ENCODE results near the gene DBH. TPM values are rescaled to one million over a fixed set of nuclear protein-coding genes. Genes with fewer than 3 reads are reported as not detected.

DBH gene
- total RNA-seq, 2 experiments from 2014 or later: not detected

DNA sequence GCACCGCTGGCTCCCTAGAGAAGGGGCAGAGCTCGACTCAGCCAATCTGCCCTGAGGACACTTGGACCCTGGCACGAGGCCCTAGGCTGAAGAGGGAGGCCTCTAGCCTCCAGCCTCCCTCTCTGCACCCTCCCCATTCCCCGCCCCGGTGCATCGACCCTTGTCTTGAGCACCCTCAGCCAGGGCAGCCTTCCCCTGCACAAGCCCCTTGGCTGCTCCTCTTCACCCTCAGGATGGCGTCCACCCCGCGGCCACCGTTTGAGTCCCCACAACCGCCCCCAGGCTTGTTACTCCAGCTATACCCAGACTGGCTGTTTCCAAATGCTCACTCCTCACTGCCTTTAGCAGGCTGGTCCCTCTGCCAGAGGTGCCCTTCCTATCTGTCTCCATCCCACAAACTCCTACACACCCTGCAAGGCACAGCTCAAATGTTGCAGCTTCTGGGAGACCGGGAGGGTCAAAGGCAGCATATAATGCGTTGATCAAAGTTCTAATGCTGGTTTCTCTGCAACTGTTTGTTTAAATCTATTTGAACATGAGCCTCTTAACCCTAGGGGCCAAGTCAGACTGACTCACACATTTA, 20.5 kb upstream of the DBH start:
- BruUV-seq (replicated peaks): no TSS peak
- intact Hi-C loops (cut with micrococcal nuclease; ENCODE audit: unreplicated experiment): no loop called here
- no peak overlapping the region for H3K4me3 ChIP-seq (ENCODE audit: low read depth, low read length, poor library complexity, severe bottlenecking)
- CTCF ChIA-PET (ENCODE audit: unreplicated experiment): no interaction called here
- no peak overlapping the region for H3K27ac ChIP-seq (ENCODE audit: low read depth, low read length, poor library complexity, severe bottlenecking)
- H2AFZ ChIP-seq (ENCODE audit: low read length): no peak overlapping the region
- TF ChIP-seq, protein P1, sequence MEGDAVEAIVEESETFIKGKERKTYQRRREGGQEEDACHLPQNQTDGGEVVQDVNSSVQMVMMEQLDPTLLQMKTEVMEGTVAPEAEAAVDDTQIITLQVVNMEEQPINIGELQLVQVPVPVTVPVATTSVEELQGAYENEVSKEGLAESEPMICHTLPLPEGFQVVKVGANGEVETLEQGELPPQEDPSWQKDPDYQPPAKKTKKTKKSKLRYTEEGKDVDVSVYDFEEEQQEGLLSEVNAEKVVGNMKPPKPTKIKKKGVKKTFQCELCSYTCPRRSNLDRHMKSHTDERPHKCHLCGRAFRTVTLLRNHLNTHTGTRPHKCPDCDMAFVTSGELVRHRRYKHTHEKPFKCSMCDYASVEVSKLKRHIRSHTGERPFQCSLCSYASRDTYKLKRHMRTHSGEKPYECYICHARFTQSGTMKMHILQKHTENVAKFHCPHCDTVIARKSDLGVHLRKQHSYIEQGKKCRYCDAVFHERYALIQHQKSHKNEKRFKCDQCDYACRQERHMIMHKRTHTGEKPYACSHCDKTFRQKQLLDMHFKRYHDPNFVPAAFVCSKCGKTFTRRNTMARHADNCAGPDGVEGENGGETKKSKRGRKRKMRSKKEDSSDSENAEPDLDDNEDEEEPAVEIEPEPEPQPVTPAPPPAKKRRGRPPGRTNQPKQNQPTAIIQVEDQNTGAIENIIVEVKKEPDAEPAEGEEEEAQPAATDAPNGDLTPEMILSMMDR (conservative IDR thresholded peaks at IDR 0.05; ENCODE audit: low read length): no peak
- no peak for TF ChIP-seq EZH2phosphoT487 (IDR thresholded peaks at IDR 0.05; ENCODE audit: borderline replicate concordance, low read depth, low read length)
- no peaks in the 10 kb centered on the region for H3K9me2 ChIP-seq (ENCODE audit: insufficient read depth, low read length)
- DNase-seq (ENCODE audit: low spot score): no peak
- peaks cover 13% of the 10 kb centered on the region for H3K4me1 ChIP-seq (ENCODE audit: insufficient read depth, low read length, poor library complexity, severe bottlenecking)
- POLR2A ChIA-PET: no interaction called here
- H3K9me3 ChIP-seq (ENCODE audit: low read length): no peaks in the 10 kb centered on the region
- H3K79me2 ChIP-seq (ENCODE audit: insufficient read depth, low read depth, low read length): no peaks in the 10 kb centered on the region
- no peak overlapping the region for H3K4me2 ChIP-seq (ENCODE audit: low read length)
- no peaks in the 10 kb centered on the region for H3K36me3 ChIP-seq (ENCODE audit: insufficient read depth, low read length)
- H4K20me1 ChIP-seq (ENCODE audit: insufficient read depth, low read length): no peaks in the 10 kb centered on the region

DNA sequence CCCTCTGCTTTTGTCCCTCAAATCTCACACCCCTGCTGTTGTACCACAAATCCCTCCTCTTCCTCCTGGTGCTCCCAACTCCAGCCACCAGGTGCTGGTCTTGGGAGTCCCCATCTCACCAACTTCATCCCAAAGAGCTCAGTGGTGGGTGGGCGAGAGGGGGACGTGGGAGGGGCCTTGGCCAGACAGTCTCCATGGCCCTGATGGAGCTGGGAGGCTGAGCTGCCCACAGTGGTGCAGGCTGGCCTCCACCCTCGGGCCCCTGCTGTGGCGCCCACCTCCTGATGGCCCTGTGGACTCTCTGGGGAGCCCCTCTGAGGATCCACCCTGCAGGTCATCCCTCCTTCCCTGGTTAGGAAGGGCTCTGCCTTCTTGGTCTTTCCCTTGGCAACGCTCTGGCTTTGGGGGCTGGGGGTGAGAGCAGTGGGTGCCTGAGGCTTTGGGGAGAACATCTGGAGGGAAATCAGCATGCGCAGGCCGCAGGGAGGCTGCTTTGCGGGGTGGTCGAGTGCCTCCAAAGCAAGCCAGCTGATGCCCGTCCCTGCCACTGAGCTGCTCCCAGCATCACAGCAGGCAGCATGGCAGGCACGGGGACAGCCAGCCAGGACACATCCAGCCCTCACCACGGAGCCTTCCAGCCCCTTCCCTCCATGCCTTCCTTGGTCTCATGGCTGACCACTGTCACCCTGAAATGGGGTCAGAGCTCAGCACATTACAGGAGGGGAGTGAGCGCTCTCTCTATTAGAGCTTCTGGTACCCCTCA, 19.3 kb upstream of the DBH start:
- Histone ChIP-seq H3K36me3 (ENCODE audit: insufficient read depth, low read length) (no peaks in the 10 kb centered on the region), H3K27ac (ENCODE audit: low read depth, low read length, poor library complexity, severe bottlenecking) (no peak overlapping the region), H4K20me1 (ENCODE audit: insufficient read depth, low read length) (no peaks in the 10 kb centered on the region), H3K4me1 (ENCODE audit: insufficient read depth, low read length, poor library complexity, severe bottlenecking) (peaks cover 13% of the 10 kb centered on the region), H3K9me3 (ENCODE audit: low read length) (no peaks in the 10 kb centered on the region), H3K9me2 (ENCODE audit: insufficient read depth, low read length) (no peaks in the 10 kb centered on the region), H3K4me3 (ENCODE audit: low read depth, low read length, poor library complexity, severe bottlenecking) (no peak overlapping the region), H3K4me2 (ENCODE audit: low read length) (no peak overlapping the region), H3K79me2 (ENCODE audit: insufficient read depth, low read depth, low read length) (no peaks in the 10 kb centered on the region), H2AFZ (ENCODE audit: low read length) (no peak overlapping the region)
- no peak for DNase-seq (ENCODE audit: low spot score)
- TF ChIP-seq, protein P1 (conservative IDR thresholded peaks at IDR 0.05; ENCODE audit: low read length): no peak
- TF ChIP-seq EZH2phosphoT487 (IDR thresholded peaks at IDR 0.05; ENCODE audit: borderline replicate concordance, low read depth, low read length): no peak
- BruUV-seq (replicated peaks): no TSS peak
- CTCF ChIA-PET (ENCODE audit: unreplicated experiment): interaction anchor here (0.6 kb wide), 2 partner anchors 8 to 39 kb away, joined by 3 to 5 read pairs; no protein-coding TSS in a partner anchor
- intact Hi-C loops (cut with micrococcal nuclease; ENCODE audit: unreplicated experiment): no loop called here
- POLR2A ChIA-PET: no interaction called here

DNA sequence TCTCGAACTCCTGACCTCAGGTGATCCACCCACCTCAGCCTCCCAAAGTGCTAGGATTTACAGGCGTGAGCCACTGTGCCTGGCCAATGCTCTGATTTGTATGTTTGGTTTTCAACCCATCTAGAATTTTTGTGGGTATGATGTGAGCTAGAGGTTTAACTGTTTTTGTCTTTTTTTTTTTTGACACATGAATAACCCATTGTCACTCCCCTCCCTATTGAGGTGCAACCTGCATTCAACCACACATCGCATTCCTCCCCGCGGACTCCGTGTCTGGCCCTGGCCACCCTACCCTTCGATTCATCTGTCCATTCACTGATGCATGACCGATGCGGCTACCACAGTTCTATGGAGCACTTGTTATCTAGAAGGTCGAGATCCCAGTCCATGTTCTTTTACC, 17.4 kb upstream of the DBH start:
- Histone ChIP-seq H3K4me1 (ENCODE audit: insufficient read depth, low read length, poor library complexity, severe bottlenecking) (peaks cover 13% of the 10 kb centered on the region), H4K20me1 (ENCODE audit: insufficient read depth, low read length) (no peaks in the 10 kb centered on the region), H3K79me2 (ENCODE audit: insufficient read depth, low read depth, low read length) (no peaks in the 10 kb centered on the region), H3K4me3 (ENCODE audit: low read depth, low read length, poor library complexity, severe bottlenecking) (no peak overlapping the region), H3K9me2 (ENCODE audit: insufficient read depth, low read length) (no peaks in the 10 kb centered on the region), H2AFZ (ENCODE audit: low read length) (no peak overlapping the region), H3K4me2 (ENCODE audit: low read length) (no peak overlapping the region), H3K9me3 (ENCODE audit: low read length) (no peaks in the 10 kb centered on the region), H3K27ac (ENCODE audit: low read depth, low read length, poor library complexity, severe bottlenecking) (no peak overlapping the region), H3K36me3 (ENCODE audit: insufficient read depth, low read length) (no peaks in the 10 kb centered on the region)
- BruUV-seq (replicated peaks): no TSS peak
- ChIA-PET POLR2A (interaction anchor here (1.1 kb wide), 1 partner anchor 20 kb away, joined by 3 read pairs; no protein-coding TSS in a partner anchor), CTCF (ENCODE audit: unreplicated experiment) (no interaction called here)
- no peak for DNase-seq (ENCODE audit: low spot score)
- TF ChIP-seq EZH2phosphoT487 (IDR thresholded peaks at IDR 0.05; ENCODE audit: borderline replicate concordance, low read depth, low read length): no peak
- TF ChIP-seq, protein P1 (conservative IDR thresholded peaks at IDR 0.05; ENCODE audit: low read length): no peak
- intact Hi-C loops (cut with micrococcal nuclease; ENCODE audit: unreplicated experiment): no loop called here
